Peyer's patch (tissue), 4 donors: ENCODE results near the gene SNAPC4.

Source experiments
- CTCF ChIP-seq, 6 experiments: fragments of 450-650 bp in 4 of 6; fragments of 200-600 bp in 2 of 6; sonication (generic) in 1 of 6; IDR thresholded peaks; one replicate each; pipeline ENCODE4 v1.5.1; 2017 to 2019; ENCODE audit warnings: antibody characterized with exemption in 6 of 6, mild to moderate bottlenecking in 3 of 6, moderate library complexity in 1 of 6
- POLR2A ChIP-seq, 2 donors: fragments of 450-650 bp; IDR thresholded peaks; one replicate each; pipeline ENCODE4 v1.5.1; 2017; ENCODE audit warnings: antibody characterized with exemption in 2 of 2, mild to moderate bottlenecking in 2 of 2, moderate library complexity in 2 of 2

GRCh38 chr9:136441191-136441680, 41.3 kb upstream of the SNAPC4 start:
- no peak for TF ChIP-seq POLR2A (IDR thresholded peaks at IDR 0.05)
- no peak for TF ChIP-seq CTCF (IDR thresholded peaks at IDR 0.05)
